H9 (cell line): ENCODE data around the gene CASTOR1. TPM values are rescaled to one million over a fixed set of nuclear protein-coding genes. Genes with fewer than 3 reads are reported as not detected.

Source experiments
- DNase-seq: peaks from one replicate; pipeline ENCODE4 v3.0.0-alpha.2; 2017
- H2AFZ ChIP-seq: one replicate; pipeline ENCODE4 v1.6.1; 2013; ENCODE audit warnings: mild to moderate bottlenecking, low read length, control low read depth, moderate library complexity
- H2AK5ac ChIP-seq: 2 replicates; pipeline ENCODE4 v1.6.1; 2013; ENCODE audit warnings: low read length, control low read depth, mixed read lengths; ENCODE audit not compliant: insufficient read length
- H2BK120ac ChIP-seq: one replicate; pipeline ENCODE4 v1.6.1; 2013; ENCODE audit warnings: low read depth, mild to moderate bottlenecking, low read length, control low read depth, inconsistent platforms; ENCODE audit not compliant: poor library complexity, severe bottlenecking
- H2BK12ac ChIP-seq: 2 replicates; pipeline ENCODE4 v1.6.1; 2013; ENCODE audit warnings: low read length, control low read depth, mixed read lengths, low read depth; ENCODE audit not compliant: insufficient read length
- H2BK15ac ChIP-seq: 2 replicates; pipeline ENCODE4 v1.6.1; 2013; ENCODE audit warnings: low read depth, low read length, control low read depth
- H2BK20ac ChIP-seq: one replicate; pipeline ENCODE4 v1.6.1; 2013; ENCODE audit warnings: low read depth, mild to moderate bottlenecking, low read length, control low read depth, inconsistent platforms; ENCODE audit not compliant: poor library complexity, severe bottlenecking
- H2BK5ac ChIP-seq: 2 replicates; pipeline ENCODE4 v1.6.1; 2013; ENCODE audit warnings: low read length, control low read depth, mixed read lengths; ENCODE audit not compliant: insufficient read length
- H3K14ac ChIP-seq: 2 replicates; pipeline ENCODE4 v1.6.1; 2013; ENCODE audit warnings: low read length, control low read depth; ENCODE audit not compliant: insufficient read depth
- H3K18ac ChIP-seq: 2 replicates; pipeline ENCODE4 v1.6.1; 2013; ENCODE audit warnings: low read depth, mild to moderate bottlenecking, mixed read lengths, low read length, control low read depth; ENCODE audit not compliant: insufficient read length
- H3K23ac ChIP-seq: 2 replicates; pipeline ENCODE4 v1.6.1; 2013; ENCODE audit warnings: low read length, control low read depth, mixed read lengths, low read depth; ENCODE audit not compliant: insufficient read length
- H3K23me2 ChIP-seq: 2 replicates; pipeline ENCODE4 v1.6.1; 2013; ENCODE audit warnings: low read depth, mild to moderate bottlenecking, mixed read lengths, low read length, control low read depth; ENCODE audit not compliant: insufficient read length, poor library complexity, severe bottlenecking
- H3K27ac ChIP-seq: 2 replicates; pipeline ENCODE4 v1.5.1; 2013; ENCODE audit warnings: low read length, control low read depth, mixed read lengths, low read depth; ENCODE audit not compliant: insufficient read length
- H3K27me3 ChIP-seq: 2 replicates; pipeline ENCODE4 v1.6.1; 2013; ENCODE audit warnings: low read length, control low read depth, inconsistent platforms; ENCODE audit not compliant: insufficient read depth
- H3K4ac ChIP-seq: 2 replicates; pipeline ENCODE4 v1.6.1; 2013; ENCODE audit warnings: low read depth, mild to moderate bottlenecking, control low read depth, inconsistent platforms, low read length, moderate library complexity
- H3K4me1 ChIP-seq: 2 replicates; pipeline ENCODE4 v1.6.1; 2013; ENCODE audit warnings: low read length, control low read depth, inconsistent platforms; ENCODE audit not compliant: insufficient read depth
- H3K4me2 ChIP-seq: 2 replicates; pipeline ENCODE4 v1.6.1; 2013; ENCODE audit warnings: low read length, control low read depth, mixed read lengths; ENCODE audit not compliant: insufficient read length, insufficient read depth
- H3K56ac ChIP-seq: 2 replicates; pipeline ENCODE4 v1.6.1; 2013; ENCODE audit warnings: low read depth, mild to moderate bottlenecking, mixed read lengths, low read length, control low read depth; ENCODE audit not compliant: insufficient read length
- H3K79me1 ChIP-seq: 2 replicates; pipeline ENCODE4 v1.6.1; 2013; ENCODE audit warnings: low read depth, mild to moderate bottlenecking, moderate library complexity, low read length, control low read depth, inconsistent platforms; ENCODE audit not compliant: insufficient read depth, poor library complexity, severe bottlenecking
- H3K79me2 ChIP-seq: 2 replicates; pipeline ENCODE4 v1.6.1; 2013; ENCODE audit warnings: low read length, control low read depth, inconsistent platforms; ENCODE audit not compliant: insufficient read depth
- H3K9ac ChIP-seq: 2 replicates; pipeline ENCODE4 v1.6.1; 2013; ENCODE audit warnings: low read length, control low read depth, mixed read lengths; ENCODE audit not compliant: insufficient read length; ENCODE audit errors: extremely low read depth
- H3K9me3 ChIP-seq: one replicate; pipeline ENCODE4 v1.6.1; 2013; ENCODE audit warnings: low read depth, low read length, inconsistent platforms; ENCODE audit not compliant: control insufficient read depth
- H3T11ph ChIP-seq: one replicate; pipeline ENCODE4 v1.6.1; 2013; ENCODE audit warnings: mild to moderate bottlenecking, low read length, control low read depth, inconsistent platforms
- H4K20me1 ChIP-seq: one replicate; pipeline ENCODE4 v1.6.1; 2013; ENCODE audit not compliant: control insufficient read depth, insufficient read length, insufficient read depth
- H4K5ac ChIP-seq: 2 replicates; pipeline ENCODE4 v1.6.1; 2013; ENCODE audit warnings: low read depth, mild to moderate bottlenecking, mixed read lengths, low read length, control low read depth; ENCODE audit not compliant: insufficient read length
- H4K8ac ChIP-seq: replicated peaks from 2 replicates; pipeline ENCODE4 v1.6.1; 2013; ENCODE audit warnings: low read length, control low read depth, mixed read lengths, low read depth; ENCODE audit not compliant: insufficient read length
- H4K91ac ChIP-seq: 2 replicates; pipeline ENCODE4 v1.6.1; 2013; ENCODE audit warnings: low read depth, mild to moderate bottlenecking, moderate library complexity, mixed read lengths, low read length, control low read depth; ENCODE audit not compliant: insufficient read length
- H3K27ac Mint-ChIP-seq, 3 experiments: 2 replicates in 2 of 3; 3 replicates in 1 of 3; pipeline ENCODE4 v1.8.0; 2020 to 2021; ENCODE audit warnings: mixed read lengths in 3 of 3, mild to moderate bottlenecking in 1 of 3, moderate library complexity in 1 of 3
- H3K27me3 Mint-ChIP-seq: 2 replicates; pipeline ENCODE4 v1.8.0; 2021; ENCODE audit warnings: low read depth, mild to moderate bottlenecking, moderate library complexity, mixed read lengths
- H3K36me3 Mint-ChIP-seq, 3 experiments: 2 replicates in 2 of 3; 3 replicates in 1 of 3; pipeline ENCODE4 v1.8.0; 2020 to 2021; ENCODE audit warnings: low read depth in 3 of 3, mixed read lengths in 3 of 3; ENCODE audit not compliant: insufficient read depth in 1 of 3
- H3K4me1 Mint-ChIP-seq, 2 experiments: 2 replicates each; pipeline ENCODE4 v1.8.0; 2020; ENCODE audit warnings: mixed read lengths in 2 of 2
- H3K4me3 Mint-ChIP-seq, 2 experiments: 2 replicates in 1 of 2; 3 replicates in 1 of 2; pipeline ENCODE4 v1.8.0; 2020 to 2021; ENCODE audit warnings: mild to moderate bottlenecking in 2 of 2, mixed read lengths in 2 of 2, moderate library complexity in 1 of 2
- H3K9me3 Mint-ChIP-seq, 2 experiments: 2 replicates in 1 of 2; 3 replicates in 1 of 2; pipeline ENCODE4 v1.8.0; 2020; ENCODE audit warnings: mild to moderate bottlenecking in 2 of 2, mixed read lengths in 2 of 2, moderate library complexity in 1 of 2
- CTCF ChIP-seq: fragments of 200-600 bp; sonication (generic); conservative IDR thresholded peaks from 3 replicates; pipeline ENCODE4 v1.8.0; 2021; ENCODE audit warnings: antibody characterized with exemption, mild to moderate bottlenecking
- WGBS: extraction: QIAGEN DNeasy Blood & Tissue Kit; methylation state at CpG from one replicate; pipeline ENCODE4 v1.1.7; 2013; ENCODE audit warnings: missing lambda C conversion rate, low lambda C conversion rate, mixed read lengths; ENCODE audit not compliant: insufficient read length; ENCODE audit errors: extremely low coverage; 5-methylcytosine and 5-hydroxymethylcytosine counted together
- total RNA-seq: library from RNA; stranded (reverse); gene quantifications from 2 replicates; pipeline ENCODE4 v1.2.1, GENCODE V29; 2021

Gene CASTOR1
- total RNA-seq, 1 experiment from 2014 or later = 8.8 TPM

GRCh38 chr22:30238661-30239487 lies 50.4 kb downstream of the CASTOR1 start:
- Mint-ChIP-seq H3K36me3 (peaks cover 0 to 20% (median 6%) of the 10 kb centered on the region in 3 experiments; a peak in 3 of 7 replicates), H3K27ac (no peak overlapping the region), H3K9me3 (peaks cover 0 to 2% of the 10 kb centered on the region in 2 experiments; a peak in 1 of 5 replicates), H3K4me1 (peaks cover 42 to 47% of the 10 kb centered on the region in 2 experiments), H3K27me3 (peaks cover 11% of the 10 kb centered on the region), H3K4me3 (no peak overlapping the region)
- H2BK120ac ChIP-seq = no peak overlapping the region
- no peak overlapping the region for H2BK20ac ChIP-seq
- H4K20me1 ChIP-seq = peaks cover 3% of the 10 kb centered on the region
- no peak overlapping the region for H4K8ac ChIP-seq
- TF ChIP-seq CTCF = no peak
- H2BK12ac ChIP-seq = no peak overlapping the region
- no peaks in the 10 kb centered on the region for H3K79me2 ChIP-seq
- H3K23me2 ChIP-seq = no peaks in the 10 kb centered on the region
- no peak overlapping the region for H3K56ac ChIP-seq
- no peaks in the 10 kb centered on the region for H3K27me3 ChIP-seq
- H2BK15ac ChIP-seq = no peak overlapping the region
- H4K5ac ChIP-seq = no peak overlapping the region
- no peak overlapping the region for H3T11ph ChIP-seq
- no peak overlapping the region for H3K23ac ChIP-seq
- no peak overlapping the region for H3K14ac ChIP-seq
- no peak overlapping the region for H2AFZ ChIP-seq
- H3K18ac ChIP-seq = no peak overlapping the region
- H3K4me1 ChIP-seq = peaks cover 12% of the 10 kb centered on the region
- no peak overlapping the region for H2BK5ac ChIP-seq
- no peak overlapping the region for H3K4ac ChIP-seq
- H3K4me2 ChIP-seq = no peak overlapping the region
- H2AK5ac ChIP-seq = no peak overlapping the region
- no peak overlapping the region for H4K91ac ChIP-seq
- peak; percentile 70 for DNase-seq
- H3K9ac ChIP-seq = no peak overlapping the region
- H3K27ac ChIP-seq = no peak overlapping the region
- no CpG with 5 or more reads among the region's 27 CpGs for WGBS
- H3K79me1 ChIP-seq = no peaks in the 10 kb centered on the region
- H3K9me3 ChIP-seq = no peaks in the 10 kb centered on the region
